IMR-90 (cell line): Measurements from ENCODE around the gene DIRAS2.

Experiments used
- BHLHE40 ChIP-seq: fragments of 150-350 bp; IDR thresholded peaks from 2 replicates; pipeline ENCODE4 v1.6.1; 2016; ENCODE audit warnings: mild to moderate bottlenecking, low read depth, low read length
- CEBPB ChIP-seq: IDR thresholded peaks from 2 replicates; pipeline ENCODE4 v1.6.1; 2012; ENCODE audit warnings: low read depth, low read length, improper control_type of control experiment
- ELK1 ChIP-seq: fragments of 150-350 bp; IDR thresholded peaks from 2 replicates; pipeline ENCODE4 v1.6.1; 2016; ENCODE audit warnings: low read depth, mild to moderate bottlenecking, low read length, moderate library complexity, borderline replicate concordance
- MXI1 ChIP-seq: IDR thresholded peaks from 2 replicates; pipeline ENCODE4 v1.6.1; 2012; ENCODE audit warnings: low read depth, mild to moderate bottlenecking, low read length, moderate library complexity, borderline replicate concordance
- POLR2A ChIP-seq: IDR thresholded peaks from 2 replicates; pipeline ENCODE4 v1.6.1; 2012; ENCODE audit warnings: mild to moderate bottlenecking, low read depth, low read length
- RAD21 ChIP-seq: IDR thresholded peaks from 2 replicates; pipeline ENCODE4 v1.6.1; 2012; ENCODE audit warnings: low read length, improper control_type of control experiment
- TF ChIP-seq, protein P1 (sequence below): conservative IDR thresholded peaks from 2 replicates; pipeline ENCODE4 v1.5.1; 2012; ENCODE audit warnings: mild to moderate bottlenecking, low read depth, low read length, improper control_type of control experiment
- TF ChIP-seq, protein P2 (sequence below): fragments of 150-350 bp; IDR thresholded peaks from 2 replicates; pipeline ENCODE4 v1.6.1; 2017; ENCODE audit warnings: mild to moderate bottlenecking, antibody characterized with exemption, low read length, low read depth

- TF ChIP-seq, protein P1, sequence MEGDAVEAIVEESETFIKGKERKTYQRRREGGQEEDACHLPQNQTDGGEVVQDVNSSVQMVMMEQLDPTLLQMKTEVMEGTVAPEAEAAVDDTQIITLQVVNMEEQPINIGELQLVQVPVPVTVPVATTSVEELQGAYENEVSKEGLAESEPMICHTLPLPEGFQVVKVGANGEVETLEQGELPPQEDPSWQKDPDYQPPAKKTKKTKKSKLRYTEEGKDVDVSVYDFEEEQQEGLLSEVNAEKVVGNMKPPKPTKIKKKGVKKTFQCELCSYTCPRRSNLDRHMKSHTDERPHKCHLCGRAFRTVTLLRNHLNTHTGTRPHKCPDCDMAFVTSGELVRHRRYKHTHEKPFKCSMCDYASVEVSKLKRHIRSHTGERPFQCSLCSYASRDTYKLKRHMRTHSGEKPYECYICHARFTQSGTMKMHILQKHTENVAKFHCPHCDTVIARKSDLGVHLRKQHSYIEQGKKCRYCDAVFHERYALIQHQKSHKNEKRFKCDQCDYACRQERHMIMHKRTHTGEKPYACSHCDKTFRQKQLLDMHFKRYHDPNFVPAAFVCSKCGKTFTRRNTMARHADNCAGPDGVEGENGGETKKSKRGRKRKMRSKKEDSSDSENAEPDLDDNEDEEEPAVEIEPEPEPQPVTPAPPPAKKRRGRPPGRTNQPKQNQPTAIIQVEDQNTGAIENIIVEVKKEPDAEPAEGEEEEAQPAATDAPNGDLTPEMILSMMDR: no peak
- no peak for TF ChIP-seq RAD21
- no peak for TF ChIP-seq CEBPB
- no peak for TF ChIP-seq MXI1
- TF ChIP-seq, protein P2, sequence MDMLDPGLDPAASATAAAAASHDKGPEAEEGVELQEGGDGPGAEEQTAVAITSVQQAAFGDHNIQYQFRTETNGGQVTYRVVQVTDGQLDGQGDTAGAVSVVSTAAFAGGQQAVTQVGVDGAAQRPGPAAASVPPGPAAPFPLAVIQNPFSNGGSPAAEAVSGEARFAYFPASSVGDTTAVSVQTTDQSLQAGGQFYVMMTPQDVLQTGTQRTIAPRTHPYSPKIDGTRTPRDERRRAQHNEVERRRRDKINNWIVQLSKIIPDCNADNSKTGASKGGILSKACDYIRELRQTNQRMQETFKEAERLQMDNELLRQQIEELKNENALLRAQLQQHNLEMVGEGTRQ: no peak
- TF ChIP-seq BHLHE40: no peak
- TF ChIP-seq POLR2A: no peak
- TF ChIP-seq ELK1: no peak
Measured at GRCh38 chr9:90593646-90594045, 49.0 kb downstream of the DIRAS2 start.
